RWPE1 (cell line): ENCODE results near the gene ZNF670.

Source experiments
- CTCF ChIA-PET: fragments of 350-600 bp; sonication (Branson Sonifier 250); formaldehyde crosslinking; extraction: SDS; loops from one replicate; lab custom pipeline; 2021; lab: Yijun Ruan, JAX
- POLR2A ChIA-PET: fragments of 400-600 bp; formaldehyde crosslinking; extraction: SDS; loops from one replicate; lab custom pipeline; 2020; ENCODE audit warnings: antibody characterized with exemption; ENCODE audit not compliant: low non-redundant PET; lab: Yijun Ruan, JAX
- DNase-seq: peaks from one replicate; pipeline ENCODE4 v3.0.0; 2012; ENCODE audit warnings: low spot score
- H3K27ac ChIP-seq: fragments of 450-650 bp; 2 replicates; pipeline ENCODE4 v1.5.1; 2017
- CTCF ChIP-seq: fragments of 450-650 bp; conservative IDR thresholded peaks from 2 replicates; pipeline ENCODE4 v1.5.1; 2017; ENCODE audit warnings: low read depth, mild to moderate bottlenecking

Gene ZNF670

DNA sequence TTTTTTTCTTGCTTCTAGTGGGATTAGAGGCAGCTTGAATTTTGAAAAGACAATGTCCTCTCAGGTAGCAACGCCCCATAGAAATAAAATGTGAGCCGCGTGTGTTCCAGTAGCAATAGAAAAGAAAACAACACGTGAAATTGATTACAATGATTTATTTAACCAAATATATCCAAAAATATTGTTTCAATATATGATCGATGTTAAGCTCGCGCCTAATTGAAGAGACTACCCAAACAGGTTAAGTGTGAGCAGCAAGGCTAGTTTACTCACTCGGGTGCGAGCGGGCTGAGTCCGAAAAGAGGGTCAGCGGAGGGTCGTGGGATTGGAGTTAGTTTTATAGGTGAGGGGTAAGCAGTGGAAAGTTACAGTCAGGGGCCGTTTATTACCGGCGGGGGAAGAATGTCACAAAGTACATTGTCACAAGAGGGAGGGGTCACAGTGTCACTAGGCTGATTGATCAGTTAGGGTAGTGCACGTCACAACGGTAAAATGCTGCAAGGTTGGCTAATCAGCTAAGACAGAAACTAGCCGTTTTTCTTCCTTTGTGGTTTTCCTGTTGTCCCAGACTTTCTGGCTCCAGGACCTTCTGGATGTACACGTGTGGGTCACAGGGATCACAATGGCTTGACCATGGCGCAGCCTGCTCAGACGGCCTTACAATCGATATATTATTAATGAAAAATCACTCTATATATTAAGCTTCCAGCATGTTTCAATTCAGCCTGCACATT, 697 bp upstream of the ZNF670 start:
- POLR2A ChIA-PET: interaction anchor here (0.6 kb wide), 1 partner anchor 99 kb away, joined by 3 read pairs; no protein-coding TSS in a partner anchor
- TF ChIP-seq CTCF: no peak
- H3K27ac ChIP-seq: no peak overlapping the region
- DNase-seq: no peak
- CTCF ChIA-PET: interaction anchor here (0.6 to 0.7 kb wide), 2 partner anchors 16 to 25 kb away, joined by 4 to 5 read pairs; no protein-coding TSS in a partner anchor

GRCh38 chr1:247077876-247078257, 744 bp downstream of the ZNF670 start:
- ChIA-PET POLR2A (no interaction called here), CTCF (no interaction called here)
- peak overlapping the region; percentile 82 for H3K27ac ChIP-seq
- peak; percentile 10 for DNase-seq
- TF ChIP-seq CTCF: no peak

DNA sequence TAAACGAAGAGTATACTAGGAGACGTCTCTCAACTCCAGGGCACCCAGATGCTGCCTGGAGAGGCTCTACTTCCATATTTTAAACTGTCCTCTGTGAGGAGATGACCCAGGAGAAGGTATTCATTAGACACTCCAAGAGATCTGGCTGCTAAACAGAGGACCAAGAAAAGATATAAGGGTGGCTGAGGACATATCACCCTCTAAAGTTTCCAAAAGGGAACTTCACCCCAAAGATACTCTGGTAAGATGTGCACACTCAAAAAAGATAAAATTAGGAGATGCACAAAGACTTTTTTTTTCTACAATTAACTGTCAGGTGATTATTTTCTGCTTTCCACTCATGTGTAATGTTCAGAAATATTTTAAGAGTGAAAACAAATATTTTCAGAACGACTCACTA, 1.4 kb downstream of the ZNF670 start:
- ChIA-PET CTCF (no interaction called here), POLR2A (no interaction called here)
- no peak for TF ChIP-seq CTCF
- no peak overlapping the region for H3K27ac ChIP-seq
- DNase-seq: peak; percentile 10

DNA sequence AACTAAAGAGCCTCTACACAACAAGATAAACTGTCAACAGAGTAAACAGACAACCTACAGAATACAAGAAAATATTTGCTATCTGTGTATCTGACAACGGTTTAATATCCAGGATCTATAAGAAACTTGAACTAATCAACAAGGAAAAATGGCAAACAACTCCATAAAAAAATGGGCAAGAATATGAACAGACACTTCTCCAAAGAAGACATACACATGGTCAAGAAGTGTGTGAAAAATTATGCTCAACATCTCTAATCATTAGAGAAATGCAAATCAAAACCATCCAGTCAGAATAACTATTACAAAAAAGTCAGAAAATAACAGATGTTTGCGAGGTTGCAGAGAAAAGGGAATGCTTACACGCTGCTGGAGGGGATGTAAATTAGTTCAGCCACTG, 8.0 kb downstream of the ZNF670 start:
- TF ChIP-seq CTCF: no peak
- DNase-seq: no peak
- CTCF ChIA-PET: no interaction called here
- no peak overlapping the region for H3K27ac ChIP-seq
- POLR2A ChIA-PET: no interaction called here

GRCh38 chr1:247064304-247064703, 14.3 kb downstream of the ZNF670 start:
- no peak overlapping the region for H3K27ac ChIP-seq
- no peak for DNase-seq
- TF ChIP-seq CTCF: no peak
- POLR2A ChIA-PET: no interaction called here
- CTCF ChIA-PET: interaction anchor here (0.9 kb wide), 1 partner anchor 12 kb away, joined by 5 read pairs; no protein-coding TSS in a partner anchor

DNA sequence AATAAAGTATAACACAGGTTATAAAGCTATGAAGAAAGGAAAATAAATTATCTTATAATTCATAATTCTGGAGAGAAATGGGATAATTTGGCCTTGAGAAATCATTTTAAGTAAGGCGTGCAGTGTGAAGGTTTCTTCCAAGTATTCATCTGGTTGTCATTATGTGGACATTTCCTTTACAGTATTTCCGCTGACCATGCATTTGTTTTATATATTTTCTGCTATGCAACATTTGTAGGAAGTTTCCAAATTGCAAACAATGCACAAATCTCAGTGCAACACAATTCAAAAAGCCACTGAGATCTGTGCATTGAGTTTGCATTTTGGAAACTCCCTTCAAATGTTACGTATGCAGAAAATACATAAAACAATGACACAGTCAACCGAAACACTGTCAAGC, 17.8 kb downstream of the ZNF670 start:
- TF ChIP-seq CTCF: no peak
- ChIA-PET CTCF (no interaction called here), POLR2A (no interaction called here)
- DNase-seq: no peak
- no peak overlapping the region for H3K27ac ChIP-seq
